RWPE1 (cell line): ENCODE results near the gene HIBCH.
"Not testable (repeated sequence)": the region's sequence is repeated elsewhere in the genome, so short reads cannot be mapped to it uniquely, and the experiment has no call there.

ENCODE experiments used
- CTCF ChIA-PET: fragments of 350-600 bp; sonication (Branson Sonifier 250); formaldehyde crosslinking; extraction: SDS; loops from one replicate; lab custom pipeline; 2021; lab: Yijun Ruan, JAX
- POLR2A ChIA-PET: fragments of 400-600 bp; formaldehyde crosslinking; extraction: SDS; loops from one replicate; lab custom pipeline; 2020; ENCODE audit warnings: antibody characterized with exemption; ENCODE audit not compliant: low non-redundant PET; lab: Yijun Ruan, JAX
- DNase-seq: peaks from one replicate; pipeline ENCODE4 v3.0.0; 2012; ENCODE audit warnings: low spot score
- H3K27ac ChIP-seq: fragments of 450-650 bp; 2 replicates; pipeline ENCODE4 v1.5.1; 2017
- CTCF ChIP-seq: fragments of 450-650 bp; conservative IDR thresholded peaks from 2 replicates; pipeline ENCODE4 v1.5.1; 2017; ENCODE audit warnings: low read depth, mild to moderate bottlenecking

Gene HIBCH

DNA sequence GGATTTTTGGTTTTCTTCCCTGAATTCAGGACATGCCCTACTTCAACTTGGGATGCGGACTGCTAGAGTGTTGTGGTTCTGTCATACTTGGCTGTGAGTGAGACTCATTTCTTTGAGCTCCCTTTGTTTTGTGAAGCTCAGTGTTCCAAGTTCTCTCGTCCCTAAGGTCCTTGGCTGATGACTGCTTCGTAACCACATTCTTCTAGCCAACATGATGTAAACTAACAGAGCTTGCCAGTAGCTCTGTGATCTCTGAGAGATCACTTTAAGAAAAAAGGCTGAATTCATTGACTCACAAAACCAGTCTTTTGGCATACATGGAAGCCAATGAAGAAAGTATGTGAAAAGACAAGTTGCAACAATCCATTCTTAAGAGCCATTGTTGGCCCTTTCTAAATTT is 160.2 kb downstream of the HIBCH start:
- H3K27ac ChIP-seq, result no peak overlapping the region
- POLR2A ChIA-PET, result no interaction called here
- no peak for DNase-seq
- no peak for TF ChIP-seq CTCF
- CTCF ChIA-PET, result no interaction called here

GRCh38 chr2:190158798-190159434 is 160.7 kb downstream of the HIBCH start:
- TF ChIP-seq CTCF, result no peak
- no peak overlapping the region for H3K27ac ChIP-seq
- CTCF ChIA-PET, result no interaction called here
- DNase-seq, result no peak
- POLR2A ChIA-PET, result no interaction called here

GRCh38 chr2:190157613-190158528 is 161.8 kb downstream of the HIBCH start:
- H3K27ac ChIP-seq, POLR2A ChIA-PET, CTCF ChIA-PET: not testable (repeated sequence)

GRCh38 chr2:190156530-190157212 is 163.0 kb downstream of the HIBCH start:
- no peak for TF ChIP-seq CTCF
- no peak overlapping the region for H3K27ac ChIP-seq
- CTCF ChIA-PET, result no interaction called here
- POLR2A ChIA-PET, result no interaction called here
- DNase-seq, result no peak

More at GRCh38 chr2:190157613-190158528, 161.8 kb downstream of the HIBCH start:
- not testable (repeated sequence) for DNase-seq
